ENCODE results near the gene IFNGR2.
"Not testable (repeated sequence)": the region's sequence is repeated elsewhere in the genome, so short reads cannot be mapped to it uniquely, and the experiment has no call there.

The IFNGR2 gene

DNA sequence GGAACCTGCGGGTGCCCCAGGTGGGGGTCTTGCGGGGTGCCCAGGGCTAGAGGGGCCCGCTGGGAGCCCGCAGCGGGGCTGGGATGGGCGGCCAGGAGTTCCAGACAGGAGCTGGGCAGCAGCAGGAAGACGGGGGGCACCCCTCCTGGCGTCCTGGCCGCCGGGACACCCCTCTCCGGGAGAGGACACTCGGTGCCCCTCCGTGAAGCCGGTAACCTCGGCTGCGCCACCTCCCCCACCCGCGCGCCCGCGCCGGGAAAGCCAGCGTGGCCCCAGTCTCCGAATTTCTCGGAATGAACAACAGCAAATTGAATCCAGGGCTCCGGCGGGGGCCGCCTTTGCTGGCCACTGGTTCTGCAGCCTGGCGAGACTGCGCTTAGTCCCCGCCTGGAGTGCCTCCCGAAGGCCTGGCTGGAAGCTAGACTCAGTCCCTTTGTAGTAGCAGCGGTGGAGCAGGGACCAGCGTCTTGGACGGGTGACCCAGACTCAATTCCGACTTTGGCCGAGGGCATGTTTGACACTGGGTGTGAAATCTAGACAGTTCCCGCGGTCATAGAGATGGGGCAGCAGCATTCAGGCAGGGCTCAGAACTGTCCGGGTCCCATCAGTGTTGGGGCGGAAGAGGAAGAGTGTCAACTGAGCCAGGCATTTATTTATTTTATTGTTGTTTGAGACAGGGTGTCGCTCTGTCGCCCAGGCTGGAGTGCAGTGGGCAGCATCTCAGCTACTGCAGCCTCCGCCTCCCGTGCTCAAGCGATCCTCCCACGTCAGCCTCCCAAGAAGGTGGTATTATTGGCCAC, 773 bp downstream of the IFNGR2 start:
- DNase-seq = peak; percentile 50

DNA sequence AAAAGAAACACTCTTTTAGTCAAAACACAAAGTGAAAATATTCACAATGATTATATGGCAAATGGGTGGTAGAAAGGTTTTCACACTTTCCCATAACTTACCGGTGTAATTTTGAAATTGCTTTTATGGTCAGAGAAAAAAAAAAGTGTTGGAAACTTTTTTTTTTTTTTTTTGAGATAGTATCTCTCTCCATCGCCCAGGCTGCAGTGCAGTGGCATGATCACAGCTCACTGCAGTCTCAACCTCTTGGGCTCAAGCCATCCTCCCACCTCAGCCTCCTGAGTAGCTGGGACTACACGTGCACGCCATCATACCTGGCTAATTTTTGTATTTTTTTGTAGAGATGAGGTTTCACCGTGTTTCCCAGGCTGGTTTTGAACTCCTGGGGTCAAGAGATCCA, 3.3 kb downstream of the IFNGR2 start:
- DNase-seq = no peak

DNA sequence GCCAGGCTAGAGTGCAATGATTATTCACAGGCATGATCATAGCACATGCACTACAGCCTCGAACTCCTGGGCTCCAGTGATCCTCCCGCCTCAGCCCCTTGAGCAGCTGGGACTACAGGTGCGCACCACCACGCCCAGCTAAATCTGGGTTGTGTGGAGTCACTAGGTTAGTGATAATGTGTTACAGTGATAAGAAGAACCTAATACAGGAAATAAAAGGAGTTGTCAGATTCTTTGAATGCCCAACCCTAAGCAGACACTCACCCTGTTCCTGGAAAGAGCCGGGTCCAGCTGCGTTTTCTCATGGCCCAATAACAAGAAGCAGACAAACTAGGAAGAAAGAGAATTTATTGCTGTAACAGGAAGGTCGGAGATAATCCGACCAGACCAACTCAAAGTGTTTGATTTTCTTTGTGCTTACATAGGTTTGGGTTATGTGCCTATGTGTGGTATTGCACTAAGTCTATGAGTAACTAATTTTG, 8.8 kb downstream of the IFNGR2 start:
- DNase-seq = no peak

DNA sequence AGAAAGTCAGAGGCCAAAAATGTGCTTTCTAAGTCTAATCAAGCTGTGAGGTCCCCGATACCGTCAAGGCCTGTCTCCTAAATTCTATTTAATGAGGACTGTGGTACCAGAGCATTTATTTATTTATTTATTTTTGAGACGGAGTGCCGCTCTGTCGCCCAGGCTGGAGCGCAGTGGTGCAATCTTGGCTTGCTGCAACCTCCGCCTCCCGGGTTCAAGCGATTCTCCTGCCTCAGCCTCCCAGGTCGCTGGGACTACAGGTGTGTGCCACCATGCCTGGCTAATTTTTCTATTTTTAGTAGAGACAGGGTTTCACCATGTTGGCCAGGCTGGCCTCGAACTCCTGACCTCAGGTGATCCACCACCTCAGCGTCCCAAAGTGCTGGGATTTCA, 9.2 kb downstream of the IFNGR2 start:
- not testable (repeated sequence) for DNase-seq

DNA sequence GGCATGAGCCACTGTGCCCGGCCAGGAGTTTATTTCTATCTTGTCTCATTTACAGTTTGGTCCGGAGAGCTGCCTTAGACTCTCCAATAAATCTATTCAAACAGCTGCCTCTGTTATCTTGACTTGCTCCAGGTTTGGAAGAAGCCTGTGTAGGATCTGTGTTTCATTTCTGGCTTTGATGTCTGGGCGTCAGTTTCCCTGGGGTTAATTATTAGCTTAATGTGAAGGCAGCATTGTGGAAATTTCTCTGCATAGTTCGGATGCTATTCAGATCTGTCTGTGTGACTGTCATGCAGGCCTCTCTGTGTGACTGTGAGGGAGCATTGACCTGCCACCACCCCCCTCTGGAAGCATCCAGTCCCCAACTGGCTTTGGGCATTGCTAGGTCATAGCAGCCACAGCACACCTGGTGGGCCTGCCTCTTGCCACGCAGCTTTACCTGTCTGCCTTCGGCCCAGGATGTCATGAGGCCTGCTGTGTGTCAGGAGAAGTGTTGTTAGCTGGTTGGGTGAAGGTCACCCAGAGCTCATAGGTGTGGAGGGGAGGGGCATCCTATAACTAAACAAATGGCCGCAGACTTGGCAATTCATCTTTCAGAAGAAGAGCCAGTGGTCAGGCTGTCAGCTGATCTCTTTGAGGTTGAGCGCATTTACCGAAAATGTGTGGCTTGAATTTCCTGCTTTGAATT, 9.8 kb downstream of the IFNGR2 start:
- no peak for DNase-seq

DNA sequence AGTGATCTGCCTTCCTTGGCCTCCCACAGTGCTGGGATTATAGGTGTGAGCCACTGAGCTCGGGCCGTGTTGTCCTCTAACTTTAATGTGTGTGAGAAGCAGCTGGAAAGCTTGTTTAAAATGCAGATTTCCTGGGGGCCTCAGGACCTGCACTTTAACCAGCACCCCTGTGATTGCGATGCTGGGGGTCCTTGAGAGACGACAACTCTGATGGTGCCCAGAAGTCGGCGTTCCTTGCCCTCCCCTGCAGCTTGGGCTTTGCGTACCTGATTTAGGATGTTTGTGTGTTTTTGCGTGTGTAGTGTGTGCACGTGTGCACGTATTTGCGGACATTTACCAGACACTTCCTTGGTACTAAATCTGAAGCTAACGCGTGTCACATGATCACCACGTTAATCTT, 10.9 kb downstream of the IFNGR2 start:
- DNase-seq = no peak

- no peak for DNase-seq
Measured at GRCh38 chr21:33414926-33415325, 11.7 kb downstream of the IFNGR2 start.

- no peak for DNase-seq
Measured at GRCh38 chr21:33418691-33419090, 15.5 kb downstream of the IFNGR2 start.

GRCh38 chr21:33419538-33420123, 16.4 kb downstream of the IFNGR2 start:
- DNase-seq = peak; percentile 67

- no peak for DNase-seq
Measured at GRCh38 chr21:33421713-33422393, 18.6 kb downstream of the IFNGR2 start.

DNA sequence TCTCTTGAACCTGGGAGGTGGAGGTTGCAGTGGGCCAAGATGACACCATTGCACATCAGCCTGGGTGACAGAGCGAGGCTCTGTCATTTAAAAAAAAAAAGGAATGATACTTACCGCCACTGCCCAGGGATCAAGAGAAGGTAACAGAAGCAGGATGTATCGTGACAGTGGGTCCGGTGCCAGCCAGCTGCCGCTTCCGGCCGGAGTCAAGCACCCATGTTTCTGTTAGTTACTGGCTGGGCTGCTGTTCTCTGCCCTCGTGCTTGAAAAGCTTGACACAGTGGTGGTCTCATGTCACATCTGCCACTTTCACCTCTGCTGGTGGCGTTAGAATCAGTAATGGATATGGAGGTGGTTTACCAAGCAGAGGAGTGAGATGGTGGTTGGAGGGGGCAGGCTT, 21.0 kb downstream of the IFNGR2 start:
- DNase-seq = no peak

DNA sequence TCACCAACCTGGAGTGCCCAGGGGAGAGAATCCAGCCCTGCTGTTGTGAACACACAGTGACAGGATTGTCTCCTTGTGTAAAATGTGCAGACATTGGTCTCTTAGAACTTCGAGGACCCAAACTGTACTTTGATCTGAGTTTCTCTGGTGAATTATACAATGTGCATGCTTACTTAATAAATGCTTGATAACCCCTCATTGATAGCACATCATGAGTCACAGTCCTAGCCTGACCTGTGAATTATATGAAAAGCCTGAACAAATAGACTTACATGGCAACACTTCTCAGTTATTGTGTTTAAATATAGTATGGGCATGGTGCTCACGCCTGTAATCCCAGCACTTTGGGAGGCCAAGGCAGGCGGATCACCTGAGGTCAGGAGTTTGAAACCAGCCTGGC, 22.6 kb downstream of the IFNGR2 start:
- no peak for DNase-seq

GRCh38 chr21:33427051-33427450, 23.8 kb downstream of the IFNGR2 start:
- no peak for DNase-seq

DNA sequence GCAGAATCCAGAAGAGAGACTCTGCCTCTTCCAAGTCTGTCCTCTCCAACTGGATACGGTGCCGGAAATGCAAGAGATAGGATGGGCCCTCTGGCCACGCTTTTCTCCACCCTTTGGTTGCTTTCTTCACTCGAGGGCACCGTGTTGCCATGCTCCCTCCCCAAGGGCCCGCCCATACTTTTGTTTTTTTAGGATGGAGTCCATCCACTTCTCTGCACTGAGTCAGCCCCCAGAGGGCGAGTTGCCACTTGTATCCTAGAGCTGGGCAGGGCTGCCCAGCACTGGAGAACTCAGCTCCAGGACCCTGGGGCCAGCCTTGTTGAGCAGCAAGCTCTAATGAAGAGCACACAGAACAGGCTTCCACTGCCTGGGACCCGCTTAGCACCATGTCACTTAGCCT, 25.5 kb downstream of the IFNGR2 start:
- peak; percentile 66 for DNase-seq

- no peak for DNase-seq
Measured at GRCh38 chr21:33430858-33431257, 27.6 kb downstream of the IFNGR2 start.

DNA sequence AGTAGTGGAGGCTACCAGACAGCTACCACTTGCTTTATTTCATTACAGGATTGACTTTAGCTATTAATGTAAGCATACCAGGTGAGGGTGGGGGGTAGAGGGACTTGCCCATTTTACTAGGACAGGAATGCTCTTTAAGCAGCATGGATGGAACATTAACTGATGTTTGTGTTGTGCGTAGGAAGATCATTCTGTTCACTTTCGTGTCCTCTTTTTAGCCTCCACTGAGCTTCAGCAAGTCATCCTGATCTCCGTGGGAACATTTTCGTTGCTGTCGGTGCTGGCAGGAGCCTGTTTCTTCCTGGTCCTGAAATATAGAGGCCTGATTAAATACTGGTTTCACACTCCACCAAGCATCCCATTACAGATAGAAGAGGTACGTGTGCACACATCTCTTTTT, 29.3 kb downstream of the IFNGR2 start:
- no peak for DNase-seq

DNA sequence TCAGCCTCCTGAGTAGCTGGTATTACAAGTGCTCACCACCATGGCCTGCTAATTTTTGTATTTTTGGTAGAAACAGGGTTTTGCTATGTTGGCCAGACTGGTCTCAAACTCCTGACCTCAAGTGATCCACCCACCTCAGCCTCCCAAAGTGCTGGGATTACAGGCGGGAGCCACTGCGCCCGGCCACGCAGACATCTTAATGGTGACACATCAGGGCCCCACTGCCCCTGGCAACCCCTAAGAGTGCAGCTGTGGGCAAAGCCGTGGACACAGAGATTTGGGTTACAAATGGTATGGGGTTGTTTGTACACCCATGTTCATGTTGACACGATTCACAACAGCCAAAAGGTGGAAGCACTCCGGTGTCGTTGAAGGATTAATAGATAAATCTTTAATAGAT, 29.8 kb downstream of the IFNGR2 start:
- no peak for DNase-seq

- no peak for DNase-seq
Measured at GRCh38 chr21:33433425-33434114, 30.4 kb downstream of the IFNGR2 start.

DNA sequence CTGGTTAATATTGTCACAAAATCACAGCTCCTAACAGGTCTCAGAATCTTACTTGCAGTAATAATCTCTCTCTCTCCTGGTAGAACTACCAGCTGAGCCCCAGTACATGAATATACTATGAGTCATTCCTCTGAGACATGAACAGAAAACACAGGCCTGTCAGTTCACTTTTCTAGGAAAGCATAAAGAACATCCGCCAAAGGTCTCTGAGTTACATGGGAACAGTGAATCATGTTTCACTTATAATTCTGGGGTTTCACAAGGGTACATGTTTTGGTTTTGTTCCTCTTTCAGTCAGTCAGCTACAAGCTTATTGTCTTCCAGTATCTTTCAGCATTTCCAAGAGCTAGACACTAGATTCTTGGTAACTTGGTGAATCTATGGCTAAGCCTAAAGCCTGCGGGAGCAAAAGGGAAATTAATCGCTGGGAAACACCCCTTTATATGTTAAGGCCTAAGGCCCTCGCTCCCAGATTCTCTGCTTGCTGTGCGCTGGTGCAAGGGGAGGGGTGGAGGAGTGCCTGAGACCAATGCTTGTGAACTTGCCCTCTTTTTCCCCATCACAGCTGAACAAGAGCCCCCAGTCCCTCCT, 31.7 kb downstream of the IFNGR2 start:
- DNase-seq = peak; percentile 87

GRCh38 chr21:33437140-33437539, 33.9 kb downstream of the IFNGR2 start:
- DNase-seq = no peak

DNA sequence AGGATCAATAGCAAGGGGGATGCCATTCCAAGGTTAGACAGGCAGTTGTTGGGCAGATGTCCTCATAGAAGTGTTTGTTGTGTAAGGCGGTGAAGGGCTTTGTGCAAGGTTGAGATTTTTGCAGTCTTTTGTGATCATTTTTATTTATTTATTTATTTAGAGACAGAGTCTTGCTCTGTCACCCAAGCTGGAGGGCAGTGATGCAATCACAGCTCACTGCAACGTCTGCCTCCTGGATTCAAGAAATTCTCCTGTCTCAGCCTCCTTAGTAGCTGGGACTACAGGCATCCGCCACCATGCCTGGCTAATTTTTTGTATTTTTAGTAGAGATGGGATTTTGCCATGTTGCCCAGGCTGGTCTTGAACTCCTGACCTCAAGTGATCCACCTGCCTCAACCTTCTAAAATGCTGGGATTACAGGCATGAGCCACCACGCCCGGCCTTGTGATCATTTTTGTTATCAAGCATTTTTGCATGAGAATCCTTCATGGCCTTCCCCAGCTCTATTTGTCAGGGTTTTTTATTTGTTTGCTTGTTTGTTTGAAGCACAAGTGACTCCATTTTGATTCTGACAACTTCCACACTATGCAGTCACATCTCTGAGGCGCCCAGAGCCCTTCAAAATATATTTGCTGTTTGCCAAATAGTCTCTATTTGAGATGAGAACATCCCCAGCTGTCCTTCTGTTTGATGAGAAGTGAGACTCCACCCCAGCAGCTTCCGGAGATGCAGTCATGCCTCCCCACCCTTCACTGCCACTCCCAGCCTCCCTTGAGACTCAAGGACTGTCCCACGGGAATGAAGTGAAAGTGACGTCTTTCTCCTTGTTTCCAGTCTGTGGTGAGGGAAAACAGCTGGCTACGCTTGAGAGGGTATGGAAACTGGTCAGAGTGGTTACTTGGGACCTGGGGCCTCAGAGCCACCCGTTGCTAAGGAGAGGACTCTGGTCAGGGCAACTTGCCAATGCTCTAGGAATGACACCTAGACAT, 38.6 kb downstream of the IFNGR2 start:
- DNase-seq = peak; percentile 66

All from EL (cell line).